Neutrophil (primary cell): ENCODE results near the gene FKBP9.

Experiments
- H3K27ac ChIP-seq: fragments of 200-600 bp; sonication (generic); 2 replicates; pipeline ENCODE4 v1.5.1; 2016; ENCODE audit warnings: mild to moderate bottlenecking, moderate library complexity
- H3K27me3 ChIP-seq: fragments of 200-600 bp; sonication (generic); 2 replicates; pipeline ENCODE4 v1.6.0; 2016; ENCODE audit warnings: mild to moderate bottlenecking
- H3K36me3 ChIP-seq: fragments of 200-600 bp; sonication (generic); 2 replicates; pipeline ENCODE4 v1.5.1; 2017
- H3K4me1 ChIP-seq, 2 experiments: fragments of 200-600 bp in 1 of 2; sonication (generic) in 1 of 2; 1 replicate in 1 of 2; 2 replicates in 1 of 2; pipeline versions ENCODE4 v1.5.1 to v1.6.1; 2013 to 2016; ENCODE audit warnings: low read depth in 1 of 2, low read length in 1 of 2, mild to moderate bottlenecking in 1 of 2, moderate library complexity in 1 of 2; ENCODE audit not compliant: control insufficient read depth in 1 of 2, insufficient read depth in 1 of 2
- H3K4me3 ChIP-seq, 2 experiments: fragments of 200-600 bp in 1 of 2; sonication (generic) in 1 of 2; 1 replicate in 1 of 2; 2 replicates in 1 of 2; pipeline ENCODE4 v1.5.1; 2013 to 2016; ENCODE audit warnings: low read depth in 1 of 2, low read length in 1 of 2, mild to moderate bottlenecking in 1 of 2, moderate library complexity in 1 of 2
- H3K9me3 ChIP-seq: fragments of 200-600 bp; sonication (generic); 2 replicates; pipeline ENCODE4 v1.5.1; 2016
- CTCF ChIP-seq: fragments of 200-600 bp; sonication (generic); IDR thresholded peaks from 2 replicates; pipeline ENCODE4 v1.5.1; 2016; ENCODE audit warnings: antibody characterized with exemption

FKBP9 gene

GRCh38 chr7:32936689-32937088, 20.6 kb upstream of the FKBP9 start:
- H3K4me3 ChIP-seq, result no peak overlapping the region
- H3K4me1 ChIP-seq, result peaks cover 5 to 7% of the 10 kb centered on the region in 2 experiments
- H3K27me3 ChIP-seq, result no peaks in the 10 kb centered on the region
- TF ChIP-seq CTCF, result no peak
- H3K9me3 ChIP-seq, result no peaks in the 10 kb centered on the region
- H3K36me3 ChIP-seq, result peaks cover 2% of the 10 kb centered on the region
- no peak overlapping the region for H3K27ac ChIP-seq

- H3K36me3 ChIP-seq, result no peaks in the 10 kb centered on the region
- no peak for TF ChIP-seq CTCF
Observed at GRCh38 chr7:32937344-32938174, 19.7 kb upstream of the FKBP9 start.

DNA sequence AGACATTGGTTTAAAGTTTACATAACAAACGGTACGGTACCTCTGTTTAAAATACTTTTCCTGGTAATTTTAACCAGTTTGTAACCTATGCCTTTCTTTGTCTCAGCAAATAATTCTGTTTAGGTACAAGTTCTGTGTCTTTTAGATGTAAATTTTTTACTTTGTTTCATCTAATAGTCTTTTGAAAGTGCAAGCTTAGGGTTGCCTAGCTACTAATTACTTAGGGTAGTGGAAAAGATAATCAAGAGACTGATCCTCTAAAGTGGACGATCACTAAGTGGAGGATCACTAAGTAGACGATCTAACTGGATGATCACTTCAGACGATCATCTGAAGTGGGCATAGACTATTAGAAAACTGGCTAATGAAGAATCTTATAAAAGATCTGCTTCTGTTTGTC, 16.1 kb upstream of the FKBP9 start:
- peak overlapping the region; percentile 78 to 82 for H3K4me3 ChIP-seq
- no peak overlapping the region for H3K27ac ChIP-seq
- H3K36me3 ChIP-seq, result no peaks in the 10 kb centered on the region
- H3K9me3 ChIP-seq, result no peaks in the 10 kb centered on the region
- no peaks in the 10 kb centered on the region for H3K27me3 ChIP-seq
- TF ChIP-seq CTCF, result no peak
- peaks cover 11 to 17% of the 10 kb centered on the region in 2 experiments for H3K4me1 ChIP-seq

More at GRCh38 chr7:32937344-32938174, 19.7 kb upstream of the FKBP9 start:
- H3K27me3 ChIP-seq, result no peaks in the 10 kb centered on the region
- no peak overlapping the region for H3K4me3 ChIP-seq
- H3K9me3 ChIP-seq, result no peaks in the 10 kb centered on the region
- no peak overlapping the region for H3K27ac ChIP-seq
- peaks cover 11 to 13% of the 10 kb centered on the region in 2 experiments for H3K4me1 ChIP-seq

GRCh38 chr7:32941681-32942414, 15.4 kb upstream of the FKBP9 start:
- Histone ChIP-seq H3K36me3 (no peaks in the 10 kb centered on the region), H3K9me3 (no peaks in the 10 kb centered on the region), H3K27me3 (no peaks in the 10 kb centered on the region), H3K4me3 (peak overlapping the region; percentile 78 to 82), H3K27ac (peak overlapping the region; percentile 78), H3K4me1 (peaks cover 11 to 17% of the 10 kb centered on the region in 2 experiments)
- no peak for TF ChIP-seq CTCF

GRCh38 chr7:32942415-32943251, 14.6 kb upstream of the FKBP9 start:
- H3K4me3 ChIP-seq, result peak overlapping the region; percentile 78 to 82
- no peaks in the 10 kb centered on the region for H3K9me3 ChIP-seq
- no peaks in the 10 kb centered on the region for H3K36me3 ChIP-seq
- H3K27ac ChIP-seq, result peak overlapping the region; percentile 78
- H3K27me3 ChIP-seq, result no peaks in the 10 kb centered on the region
- TF ChIP-seq CTCF, result peak; percentile 69
- H3K4me1 ChIP-seq, result peaks cover 11 to 17% of the 10 kb centered on the region in 2 experiments
